ENCODE results near the gene GPR173. TPM values are rescaled to one million over a fixed set of nuclear protein-coding genes. Genes with fewer than 3 reads are reported as not detected.

Gene GPR173
- total RNA-seq, 4 donors from 2014 or later = 0.57 to 0.67 TPM; not detected in 2

GRCh38 chrX:53075011-53075410 is 26.4 kb downstream of the GPR173 start:
- no peak overlapping the region for H3K27ac ChIP-seq
- H3K4me1 ChIP-seq = no peaks in the 10 kb centered on the region
- H3K9me3 ChIP-seq = no peaks in the 10 kb centered on the region
- TF ChIP-seq POLR2A (IDR thresholded peaks at IDR 0.05) (no peak), CTCF (IDR thresholded peaks at IDR 0.05) (no peak)
- H3K4me3 ChIP-seq = no peak overlapping the region
- DNase-seq = no peak
- no peaks in the 10 kb centered on the region for H3K27me3 ChIP-seq
- no peaks in the 10 kb centered on the region for H3K36me3 ChIP-seq

- H3K9me3 ChIP-seq = no peaks in the 10 kb centered on the region
- DNase-seq = no peak
- no peaks in the 10 kb centered on the region for H3K27me3 ChIP-seq
- H3K4me1 ChIP-seq = no peaks in the 10 kb centered on the region
- H3K36me3 ChIP-seq = no peaks in the 10 kb centered on the region
- no peak for TF ChIP-seq CTCF (IDR thresholded peaks at IDR 0.05)
- TF ChIP-seq POLR2A (IDR thresholded peaks at IDR 0.05) = no peak
- H3K4me3 ChIP-seq = no peak overlapping the region
- H3K27ac ChIP-seq = no peak overlapping the region
These were observed 28.1 kb downstream of the GPR173 start for GRCh38 chrX:53076671-53077070.

- H3K36me3 ChIP-seq = no peaks in the 10 kb centered on the region
- H3K4me1 ChIP-seq = no peaks in the 10 kb centered on the region
- H3K27me3 ChIP-seq = no peaks in the 10 kb centered on the region
- no peaks in the 10 kb centered on the region for H3K9me3 ChIP-seq
- no peak overlapping the region for H3K4me3 ChIP-seq
- no peak for DNase-seq
- no peak for TF ChIP-seq CTCF (IDR thresholded peaks at IDR 0.05)
- no peak for TF ChIP-seq POLR2A (IDR thresholded peaks at IDR 0.05)
- no peak overlapping the region for H3K27ac ChIP-seq
These were observed 28.9 kb downstream of the GPR173 start for GRCh38 chrX:53077207-53078197.

GRCh38 chrX:53078943-53079342 is 30.4 kb downstream of the GPR173 start:
- H3K27ac ChIP-seq = no peak overlapping the region
- no peak for DNase-seq
- no peaks in the 10 kb centered on the region for H3K36me3 ChIP-seq
- H3K4me1 ChIP-seq = no peaks in the 10 kb centered on the region
- no peak overlapping the region for H3K4me3 ChIP-seq
- H3K27me3 ChIP-seq = no peaks in the 10 kb centered on the region
- TF ChIP-seq POLR2A (IDR thresholded peaks at IDR 0.05) = no peak
- no peak for TF ChIP-seq CTCF (IDR thresholded peaks at IDR 0.05)
- no peaks in the 10 kb centered on the region for H3K9me3 ChIP-seq

- TF ChIP-seq POLR2A (IDR thresholded peaks at IDR 0.05) = no peak
- no peak for TF ChIP-seq CTCF (IDR thresholded peaks at IDR 0.05)
- Histone ChIP-seq H3K9me3 (no peaks in the 10 kb centered on the region), H3K27ac (peak overlapping the region; percentile 88 to 95 (median 93)), H3K27me3 (no peaks in the 10 kb centered on the region), H3K4me3 (peak overlapping the region; percentile 65 to 84 (median 76)), H3K36me3 (peaks cover 0 to 6% (median 0%) of the 10 kb centered on the region in 3 donors), H3K4me1 (no peaks in the 10 kb centered on the region)
- DNase-seq = no peak
These were observed 32.3 kb downstream of the GPR173 start for GRCh38 chrX:53080628-53081580.
